ENCODE data around the gene OR11L1.

GRCh38 chr1:247840818-247841217 is 878 bp downstream of the OR11L1 start:
- TF ChIP-seq POLR2A (IDR thresholded peaks at IDR 0.05) (no peak), POLR2AphosphoS5 (IDR thresholded peaks at IDR 0.05) (no peak)
- TF ChIP-seq, protein P1, sequence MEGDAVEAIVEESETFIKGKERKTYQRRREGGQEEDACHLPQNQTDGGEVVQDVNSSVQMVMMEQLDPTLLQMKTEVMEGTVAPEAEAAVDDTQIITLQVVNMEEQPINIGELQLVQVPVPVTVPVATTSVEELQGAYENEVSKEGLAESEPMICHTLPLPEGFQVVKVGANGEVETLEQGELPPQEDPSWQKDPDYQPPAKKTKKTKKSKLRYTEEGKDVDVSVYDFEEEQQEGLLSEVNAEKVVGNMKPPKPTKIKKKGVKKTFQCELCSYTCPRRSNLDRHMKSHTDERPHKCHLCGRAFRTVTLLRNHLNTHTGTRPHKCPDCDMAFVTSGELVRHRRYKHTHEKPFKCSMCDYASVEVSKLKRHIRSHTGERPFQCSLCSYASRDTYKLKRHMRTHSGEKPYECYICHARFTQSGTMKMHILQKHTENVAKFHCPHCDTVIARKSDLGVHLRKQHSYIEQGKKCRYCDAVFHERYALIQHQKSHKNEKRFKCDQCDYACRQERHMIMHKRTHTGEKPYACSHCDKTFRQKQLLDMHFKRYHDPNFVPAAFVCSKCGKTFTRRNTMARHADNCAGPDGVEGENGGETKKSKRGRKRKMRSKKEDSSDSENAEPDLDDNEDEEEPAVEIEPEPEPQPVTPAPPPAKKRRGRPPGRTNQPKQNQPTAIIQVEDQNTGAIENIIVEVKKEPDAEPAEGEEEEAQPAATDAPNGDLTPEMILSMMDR (IDR thresholded peaks at IDR 0.05), result no peak

All from prostate gland (tissue), 2 donors.